ENCODE measurements around the gene NHERF2.

Gene NHERF2

GRCh38 chr16:2075631-2076030, 48.9 kb downstream of the NHERF2 start:
- Histone ChIP-seq H2BK5ac (ENCODE audit: low read depth, low read length, poor library complexity, severe bottlenecking) (no peak overlapping the region), H2AK5ac (ENCODE audit: low read length, severe bottlenecking) (no peak overlapping the region), H3K36me3 (ENCODE audit: control insufficient read depth in 1 of 2, insufficient read depth in 2 of 2, low read depth in 1 of 2, low read length in 2 of 2) (peaks cover 68 to 99% of the 10 kb centered on the region in 2 experiments), H3K14ac (ENCODE audit: low read length in 2 of 2) (no peak overlapping the region), H2AFZ (ENCODE audit: low read depth, low read length) (no peak overlapping the region), H3K4me3 (ENCODE audit: insufficient read depth in 1 of 2, low read depth in 1 of 2, low read length in 2 of 2) (no peak overlapping the region), H3K4me1 (ENCODE audit: control insufficient read depth, insufficient read depth, low read depth, low read length) (no peaks in the 10 kb centered on the region), H3K79me1 (replicated peaks; ENCODE audit: low read length, poor library complexity, severe bottlenecking) (peaks cover 23% of the 10 kb centered on the region), H3K27ac (ENCODE audit: low read length, poor library complexity, severe bottlenecking) (no peak overlapping the region), H2BK12ac (ENCODE audit: low read length in 2 of 2) (no peak overlapping the region), H3K27me3 (ENCODE audit: control insufficient read depth in 1 of 2, insufficient read depth in 1 of 2, low read length in 2 of 2) (no peaks in the 10 kb centered on the region), H2BK15ac (ENCODE audit: low read depth, poor library complexity, severe bottlenecking) (no peak overlapping the region), H4K8ac (ENCODE audit: low read length) (no peak overlapping the region), H3K9ac (ENCODE audit: low read length) (no peak overlapping the region), H3K23ac (ENCODE audit: low read length in 2 of 2) (no peak overlapping the region), H3K4ac (ENCODE audit: low read depth in 1 of 2, low read length in 2 of 2) (no peak overlapping the region), H2BK120ac (ENCODE audit: low read depth, low read length) (no peak overlapping the region), H3K4me2 (ENCODE audit: low read length, poor library complexity, severe bottlenecking) (no peak overlapping the region), H3K18ac (ENCODE audit: low read depth in 1 of 2, low read length in 2 of 2) (no peak overlapping the region), H4K91ac (ENCODE audit: low read length) (no peak overlapping the region), H3K9me3 (ENCODE audit: control insufficient read depth, low read length) (no peaks in the 10 kb centered on the region)
- 97% methylated on average over 24 of the region's 24 CpGs for WGBS
- no peak for DNase-seq

GRCh38 chr16:2076072-2076865, 49.6 kb downstream of the NHERF2 start:
- H3K4me3 ChIP-seq (ENCODE audit: insufficient read depth in 1 of 2, low read depth in 1 of 2, low read length in 2 of 2), result no peak overlapping the region
- no peak overlapping the region for H3K23ac ChIP-seq (ENCODE audit: low read length in 2 of 2)
- WGBS, result 97% methylated on average over 28 of the region's 28 CpGs
- no peak overlapping the region for H2BK12ac ChIP-seq (ENCODE audit: low read length in 2 of 2)
- H3K27ac ChIP-seq (ENCODE audit: low read length, poor library complexity, severe bottlenecking), result no peak overlapping the region
- H3K4me1 ChIP-seq (ENCODE audit: control insufficient read depth, insufficient read depth, low read depth, low read length), result peaks cover 1% of the 10 kb centered on the region
- H3K79me1 ChIP-seq (replicated peaks; ENCODE audit: low read length, poor library complexity, severe bottlenecking), result peaks cover 20% of the 10 kb centered on the region
- H3K36me3 ChIP-seq (ENCODE audit: control insufficient read depth in 1 of 2, insufficient read depth in 2 of 2, low read depth in 1 of 2, low read length in 2 of 2), result peaks cover 69 to 99% of the 10 kb centered on the region in 2 experiments
- no peak overlapping the region for H3K18ac ChIP-seq (ENCODE audit: low read depth in 1 of 2, low read length in 2 of 2)
- H2BK5ac ChIP-seq (ENCODE audit: low read depth, low read length, poor library complexity, severe bottlenecking), result no peak overlapping the region
- H3K9ac ChIP-seq (ENCODE audit: low read length), result no peak overlapping the region
- no peak overlapping the region for H2AFZ ChIP-seq (ENCODE audit: low read depth, low read length)
- H2AK5ac ChIP-seq (ENCODE audit: low read length, severe bottlenecking), result no peak overlapping the region
- no peak overlapping the region for H4K8ac ChIP-seq (ENCODE audit: low read length)
- no peak overlapping the region for H3K14ac ChIP-seq (ENCODE audit: low read length in 2 of 2)
- no peak overlapping the region for H3K4ac ChIP-seq (ENCODE audit: low read depth in 1 of 2, low read length in 2 of 2)
- H2BK15ac ChIP-seq (ENCODE audit: low read depth, poor library complexity, severe bottlenecking), result no peak overlapping the region
- H3K4me2 ChIP-seq (ENCODE audit: low read length, poor library complexity, severe bottlenecking), result no peak overlapping the region
- H2BK120ac ChIP-seq (ENCODE audit: low read depth, low read length), result no peak overlapping the region
- no peak overlapping the region for H4K91ac ChIP-seq (ENCODE audit: low read length)
- no peaks in the 10 kb centered on the region for H3K27me3 ChIP-seq (ENCODE audit: control insufficient read depth in 1 of 2, insufficient read depth in 1 of 2, low read length in 2 of 2)
- H3K9me3 ChIP-seq (ENCODE audit: control insufficient read depth, low read length), result no peaks in the 10 kb centered on the region
- no peak for DNase-seq

- Histone ChIP-seq H3K4ac (ENCODE audit: low read depth in 1 of 2, low read length in 2 of 2) (no peak overlapping the region), H3K18ac (ENCODE audit: low read depth in 1 of 2, low read length in 2 of 2) (no peak overlapping the region), H3K36me3 (ENCODE audit: control insufficient read depth in 1 of 2, insufficient read depth in 2 of 2, low read depth in 1 of 2, low read length in 2 of 2) (peaks cover 70 to 99% of the 10 kb centered on the region in 2 experiments), H3K4me3 (ENCODE audit: insufficient read depth in 1 of 2, low read depth in 1 of 2, low read length in 2 of 2) (no peak overlapping the region), H3K4me2 (ENCODE audit: low read length, poor library complexity, severe bottlenecking) (no peak overlapping the region), H2BK12ac (ENCODE audit: low read length in 2 of 2) (no peak overlapping the region), H3K79me1 (replicated peaks; ENCODE audit: low read length, poor library complexity, severe bottlenecking) (peaks cover 20% of the 10 kb centered on the region), H3K9ac (ENCODE audit: low read length) (no peak overlapping the region), H2BK15ac (ENCODE audit: low read depth, poor library complexity, severe bottlenecking) (no peak overlapping the region), H3K27me3 (ENCODE audit: control insufficient read depth in 1 of 2, insufficient read depth in 1 of 2, low read length in 2 of 2) (no peaks in the 10 kb centered on the region), H2BK5ac (ENCODE audit: low read depth, low read length, poor library complexity, severe bottlenecking) (no peak overlapping the region), H3K27ac (ENCODE audit: low read length, poor library complexity, severe bottlenecking) (no peak overlapping the region), H4K8ac (ENCODE audit: low read length) (no peak overlapping the region), H2AFZ (ENCODE audit: low read depth, low read length) (no peak overlapping the region), H3K23ac (ENCODE audit: low read length in 2 of 2) (no peak overlapping the region), H4K91ac (ENCODE audit: low read length) (no peak overlapping the region), H3K14ac (ENCODE audit: low read length in 2 of 2) (no peak overlapping the region), H2BK120ac (ENCODE audit: low read depth, low read length) (no peak overlapping the region), H2AK5ac (ENCODE audit: low read length, severe bottlenecking) (no peak overlapping the region), H3K9me3 (ENCODE audit: control insufficient read depth, low read length) (no peaks in the 10 kb centered on the region), H3K4me1 (ENCODE audit: control insufficient read depth, insufficient read depth, low read depth, low read length) (peaks cover 3% of the 10 kb centered on the region)
- DNase-seq, result no peak
- WGBS, result 96% methylated on average over 17 of the region's 17 CpGs
Observed at GRCh38 chr16:2077016-2077415, 50.3 kb downstream of the NHERF2 start.

GRCh38 chr16:2077696-2078095, 51.0 kb downstream of the NHERF2 start:
- DNase-seq, result no peak
- Histone ChIP-seq H3K9me3 (ENCODE audit: control insufficient read depth, low read length) (no peaks in the 10 kb centered on the region), H2BK120ac (ENCODE audit: low read depth, low read length) (no peak overlapping the region), H3K9ac (ENCODE audit: low read length) (no peak overlapping the region), H3K14ac (ENCODE audit: low read length in 2 of 2) (no peak overlapping the region), H3K27me3 (ENCODE audit: control insufficient read depth in 1 of 2, insufficient read depth in 1 of 2, low read length in 2 of 2) (no peaks in the 10 kb centered on the region), H3K27ac (ENCODE audit: low read length, poor library complexity, severe bottlenecking) (no peak overlapping the region), H3K79me1 (replicated peaks; ENCODE audit: low read length, poor library complexity, severe bottlenecking) (peaks cover 20% of the 10 kb centered on the region), H3K36me3 (ENCODE audit: control insufficient read depth in 1 of 2, insufficient read depth in 2 of 2, low read depth in 1 of 2, low read length in 2 of 2) (peaks cover 69 to 99% of the 10 kb centered on the region in 2 experiments), H2BK12ac (ENCODE audit: low read length in 2 of 2) (no peak overlapping the region), H2AK5ac (ENCODE audit: low read length, severe bottlenecking) (no peak overlapping the region), H2BK5ac (ENCODE audit: low read depth, low read length, poor library complexity, severe bottlenecking) (no peak overlapping the region), H4K91ac (ENCODE audit: low read length) (no peak overlapping the region), H3K18ac (ENCODE audit: low read depth in 1 of 2, low read length in 2 of 2) (no peak overlapping the region), H3K4me3 (ENCODE audit: insufficient read depth in 1 of 2, low read depth in 1 of 2, low read length in 2 of 2) (no peak overlapping the region), H4K8ac (ENCODE audit: low read length) (no peak overlapping the region), H2AFZ (ENCODE audit: low read depth, low read length) (no peak overlapping the region), H3K4me2 (ENCODE audit: low read length, poor library complexity, severe bottlenecking) (no peak overlapping the region), H3K23ac (ENCODE audit: low read length in 2 of 2) (no peak overlapping the region), H3K4me1 (ENCODE audit: control insufficient read depth, insufficient read depth, low read depth, low read length) (peaks cover 7% of the 10 kb centered on the region), H2BK15ac (ENCODE audit: low read depth, poor library complexity, severe bottlenecking) (no peak overlapping the region), H3K4ac (ENCODE audit: low read depth in 1 of 2, low read length in 2 of 2) (no peak overlapping the region)
- WGBS, result 94% methylated on average over 21 of the region's 21 CpGs
